HEK293T (cell line): Measurements from ENCODE around the gene VTI1A.
A peak's percentile ranks its signal among the peaks of the same experiment; 100 is the strongest.

Experiments
- CTCF ChIA-PET: fragments of 350-600 bp; formaldehyde crosslinking; extraction: SDS; loops from one replicate; lab custom pipeline; 2021; ENCODE audit warnings: antibody characterized with exemption, inconsistent platforms; lab: Yijun Ruan, JAX
- POLR2A ChIA-PET: fragments of 350-600 bp; formaldehyde crosslinking; extraction: SDS; loops from one replicate; lab custom pipeline; 2020; ENCODE audit warnings: antibody characterized with exemption, inconsistent platforms; lab: Yijun Ruan, JAX
- DNase-seq: peaks from one replicate; pipeline ENCODE4 v3.0.0; 2012; ENCODE audit warnings: mixed read lengths; ENCODE audit errors: extremely low spot score
- ARNT ChIP-seq: fragments of 450-650 bp; IDR thresholded peaks from 2 replicates; pipeline ENCODE4 v1.6.1; 2017; ENCODE audit warnings: mild to moderate bottlenecking
- BHLHE40 ChIP-seq: fragments of 450-650 bp; IDR thresholded peaks from 2 replicates; pipeline ENCODE4 v1.6.1; 2016; ENCODE audit warnings: mild to moderate bottlenecking, moderate library complexity, borderline replicate concordance
- CTBP1 ChIP-seq: fragments of 450-650 bp; IDR thresholded peaks from 2 replicates; pipeline ENCODE4 v1.6.1; 2016; ENCODE audit warnings: borderline replicate concordance
- ELF4 ChIP-seq: fragments of 450-650 bp; IDR thresholded peaks from 2 replicates; pipeline ENCODE4 v1.6.1; 2017; ENCODE audit warnings: antibody characterized with exemption
- FOXA1 ChIP-seq: fragments of 450-650 bp; IDR thresholded peaks from 2 replicates; pipeline ENCODE4 v1.6.1; 2016; ENCODE audit warnings: mild to moderate bottlenecking
- FOXK2 ChIP-seq: fragments of 450-650 bp; IDR thresholded peaks from 2 replicates; pipeline ENCODE4 v1.6.1; 2016; ENCODE audit warnings: mild to moderate bottlenecking
- FOXM1 ChIP-seq: fragments of 450-650 bp; IDR thresholded peaks from 2 replicates; pipeline ENCODE4 v1.6.1; 2017; ENCODE audit warnings: mild to moderate bottlenecking, borderline replicate concordance
- HDGF ChIP-seq: fragments of 450-650 bp; IDR thresholded peaks from 2 replicates; pipeline ENCODE4 v1.6.1; 2017; ENCODE audit warnings: antibody characterized with exemption, borderline replicate concordance
- L3MBTL2 ChIP-seq: fragments of 450-650 bp; conservative IDR thresholded peaks from 2 replicates; pipeline ENCODE4 v1.6.1; 2016; ENCODE audit warnings: mild to moderate bottlenecking
- LEF1 ChIP-seq: fragments of 450-650 bp; IDR thresholded peaks from 2 replicates; pipeline ENCODE4 v1.6.1; 2017; ENCODE audit warnings: mild to moderate bottlenecking, borderline replicate concordance
- NFRKB ChIP-seq: fragments of 450-650 bp; IDR thresholded peaks from 2 replicates; pipeline ENCODE4 v1.6.1; 2016; ENCODE audit warnings: mild to moderate bottlenecking, moderate library complexity
- PKNOX1 ChIP-seq: fragments of 450-650 bp; IDR thresholded peaks from 2 replicates; pipeline ENCODE4 v1.6.1; 2016
- SP1 ChIP-seq: fragments of 450-650 bp; IDR thresholded peaks from 2 replicates; pipeline ENCODE4 v1.6.1; 2017
- SUZ12 ChIP-seq: fragments of 450-650 bp; IDR thresholded peaks from 2 replicates; pipeline ENCODE4 v1.6.1; 2016; ENCODE audit warnings: mild to moderate bottlenecking
- TARDBP ChIP-seq: fragments of 450-650 bp; IDR thresholded peaks from 2 replicates; pipeline ENCODE4 v1.6.1; 2016
- ZNF384 ChIP-seq: fragments of 450-650 bp; IDR thresholded peaks from 2 replicates; pipeline ENCODE4 v1.6.1; 2016

Gene VTI1A

GRCh38 chr10:112841549-112841948 lies 394.5 kb downstream of the VTI1A start:
- no peak for DNase-seq
- CTCF ChIA-PET = no interaction called here

GRCh38 chr10:112842832-112843360 lies 395.9 kb downstream of the VTI1A start:
- TF ChIP-seq SP1 = no peak
- TF ChIP-seq PKNOX1 = peak; percentile 65
- TF ChIP-seq FOXK2 = no peak
- no peak for TF ChIP-seq BHLHE40
- no peak for DNase-seq
- CTCF ChIA-PET = no interaction called here
- POLR2A ChIA-PET = no interaction called here

More at GRCh38 chr10:112841549-112841948, 394.5 kb downstream of the VTI1A start:
- POLR2A ChIA-PET = no interaction called here
- TF ChIP-seq FOXM1 (no peak), LEF1 (no peak), NFRKB (no peak), SUZ12 (no peak), TARDBP (no peak), ZNF384 (no peak), PKNOX1 (no peak), ARNT (no peak), SP1 (no peak), HDGF (no peak), BHLHE40 (no peak), CTBP1 (no peak), FOXK2 (no peak), FOXA1 (no peak), L3MBTL2 (no peak), ELF4 (no peak)

GRCh38 chr10:112843623-112844022 lies 396.6 kb downstream of the VTI1A start:
- CTCF ChIA-PET = no interaction called here
- no peak for DNase-seq
- TF ChIP-seq ELF4 (no peak), ZNF384 (no peak), SP1 (no peak), FOXA1 (no peak), LEF1 (no peak), FOXM1 (no peak), CTBP1 (no peak), L3MBTL2 (no peak), NFRKB (no peak), HDGF (no peak), BHLHE40 (no peak), TARDBP (no peak), ARNT (no peak), SUZ12 (no peak), FOXK2 (no peak), PKNOX1 (no peak)
- POLR2A ChIA-PET = no interaction called here

- CTCF ChIA-PET = no interaction called here
- no peak for DNase-seq
- TF ChIP-seq CTBP1 (no peak), ZNF384 (no peak), ELF4 (no peak), ARNT (no peak), HDGF (no peak), LEF1 (no peak), PKNOX1 (no peak), FOXA1 (no peak), TARDBP (no peak), BHLHE40 (no peak), FOXK2 (no peak), SP1 (no peak), FOXM1 (no peak), NFRKB (no peak), SUZ12 (no peak), L3MBTL2 (no peak)
- POLR2A ChIA-PET = no interaction called here
Measured at GRCh38 chr10:112844681-112845544, 397.9 kb downstream of the VTI1A start.

- no peak for DNase-seq
- CTCF ChIA-PET = no interaction called here
- TF ChIP-seq FOXK2 (no peak), TARDBP (no peak), PKNOX1 (no peak), SUZ12 (no peak), ARNT (no peak), FOXM1 (no peak), HDGF (no peak), ZNF384 (no peak), SP1 (no peak), ELF4 (no peak), CTBP1 (no peak), LEF1 (no peak), NFRKB (no peak), FOXA1 (no peak), BHLHE40 (no peak), L3MBTL2 (no peak)
- POLR2A ChIA-PET = no interaction called here
Measured at GRCh38 chr10:112847778-112848177, 400.8 kb downstream of the VTI1A start.
